CD4-positive, alpha-beta T cell treated with Interleukin-6 for 4 hours (primary cell): ENCODE data around the gene IKZF2.

Experiments used
- DNase-seq: peaks from one replicate; pipeline ENCODE4 v3.0.0-alpha.2; 2020; ENCODE audit warnings: mixed read lengths

IKZF2 gene

GRCh38 chr2:212953170-212953920 lies 198.1 kb downstream of the IKZF2 start:
- no peak for DNase-seq

DNA sequence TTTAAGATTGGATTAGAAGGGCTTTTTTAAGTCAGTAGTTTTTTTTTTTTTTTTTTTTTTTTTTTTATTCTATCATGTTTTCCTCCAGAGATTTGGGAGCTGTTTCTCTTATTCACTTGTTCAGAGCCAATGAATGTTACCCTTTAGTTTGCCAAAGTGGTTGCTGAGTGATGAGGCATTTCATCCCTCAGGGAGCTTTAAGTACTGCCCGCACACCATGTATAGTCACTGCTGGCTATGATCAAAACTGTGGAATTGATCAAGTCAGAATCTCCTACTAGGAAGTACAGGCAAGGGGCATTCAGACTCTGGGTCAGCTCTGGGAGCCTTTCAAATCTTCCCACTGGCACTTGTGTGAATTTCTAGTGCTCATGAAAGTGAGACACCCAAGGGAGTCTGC lies 201.6 kb downstream of the IKZF2 start:
- no peak for DNase-seq
